Measurements from ENCODE around the gene POLR1D.

Gene POLR1D

GRCh38 chr13:27621366-27622101 is at the start of gene POLR1D:
Gene POLR1D, plus strand, starts transcription at chr13:27621892. Its CDS starts 92 bp downstream, at chr13:27621984.
- peak; percentile 63 to 75 for DNase-seq (ENCODE audit: extremely low read depth in 1 of 2, low read depth in 1 of 2)

DNA sequence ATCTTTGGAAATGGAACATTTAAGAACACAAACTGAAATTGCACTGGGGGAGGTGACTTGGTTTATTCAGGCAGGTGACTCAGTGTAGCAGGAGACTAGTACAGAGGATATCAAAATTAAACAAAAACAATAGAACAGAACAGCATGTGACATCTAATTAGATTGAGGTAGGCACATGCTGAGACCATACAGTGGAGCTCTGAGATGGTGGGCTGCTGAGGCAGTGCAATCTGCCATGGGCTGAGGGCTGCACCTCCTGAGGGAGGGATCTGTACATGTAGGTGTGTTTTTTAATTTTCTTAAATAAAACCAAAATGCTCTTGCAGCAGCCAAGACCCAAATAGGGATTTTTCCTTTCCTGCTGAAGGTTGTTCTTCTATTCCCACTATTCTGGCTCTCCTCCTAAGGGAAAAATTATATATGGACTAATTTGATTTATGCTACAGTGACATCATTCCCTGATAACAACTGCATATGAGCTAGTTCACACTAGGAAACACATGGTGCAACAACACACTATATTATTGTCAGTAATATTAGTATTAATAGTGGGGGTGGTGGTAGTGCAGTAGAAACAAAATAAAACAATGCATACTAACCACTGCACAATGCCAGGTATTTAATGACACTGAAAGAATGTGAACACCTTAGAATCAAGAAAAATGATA is 49.3 kb upstream of the POLR1D start:
- DNase-seq (ENCODE audit: extremely low read depth in 1 of 2, low read depth in 1 of 2), result no peak

DNA sequence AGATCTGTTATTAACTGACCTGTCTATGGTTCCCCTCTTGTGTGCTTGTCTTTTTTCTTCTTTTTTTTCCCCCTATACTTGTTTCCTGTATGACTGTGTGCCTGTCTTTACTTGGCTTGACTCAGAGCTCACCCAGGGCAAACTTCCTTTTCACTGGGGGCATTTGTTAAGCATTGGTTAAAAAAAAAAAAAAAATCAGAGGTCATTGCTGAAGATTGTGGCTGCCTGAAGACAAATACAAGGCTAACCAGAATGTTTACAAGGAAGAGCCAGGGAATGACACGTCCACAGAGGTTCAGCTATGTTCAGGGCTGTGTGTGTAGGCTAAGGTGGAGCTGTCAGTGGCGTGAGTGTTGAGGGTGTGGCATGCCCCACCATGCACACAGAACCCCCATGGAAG is 48.4 kb upstream of the POLR1D start:
- DNase-seq (ENCODE audit: extremely low read depth in 1 of 2, low read depth in 1 of 2), result no peak

DNA sequence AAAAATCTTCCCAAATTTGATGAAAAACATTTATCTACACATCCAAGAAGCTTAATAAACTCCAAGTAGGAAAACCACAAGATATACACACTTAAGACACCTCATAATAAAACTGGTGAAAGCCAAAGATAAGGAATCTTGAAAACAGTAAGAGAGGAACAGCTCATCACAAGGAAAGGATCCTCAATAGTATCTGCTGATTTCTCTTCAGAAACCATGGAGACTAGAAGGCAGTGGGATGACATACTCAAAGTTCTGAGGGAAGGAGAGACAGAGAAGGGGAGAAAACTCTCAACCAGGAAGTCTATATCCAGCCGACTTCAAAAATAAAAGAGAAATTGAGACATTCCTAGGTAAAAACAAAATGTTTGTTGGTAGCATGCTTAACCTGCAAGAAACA is 47.0 kb upstream of the POLR1D start:
- no peak for DNase-seq (ENCODE audit: extremely low read depth in 1 of 2, low read depth in 1 of 2)

DNA sequence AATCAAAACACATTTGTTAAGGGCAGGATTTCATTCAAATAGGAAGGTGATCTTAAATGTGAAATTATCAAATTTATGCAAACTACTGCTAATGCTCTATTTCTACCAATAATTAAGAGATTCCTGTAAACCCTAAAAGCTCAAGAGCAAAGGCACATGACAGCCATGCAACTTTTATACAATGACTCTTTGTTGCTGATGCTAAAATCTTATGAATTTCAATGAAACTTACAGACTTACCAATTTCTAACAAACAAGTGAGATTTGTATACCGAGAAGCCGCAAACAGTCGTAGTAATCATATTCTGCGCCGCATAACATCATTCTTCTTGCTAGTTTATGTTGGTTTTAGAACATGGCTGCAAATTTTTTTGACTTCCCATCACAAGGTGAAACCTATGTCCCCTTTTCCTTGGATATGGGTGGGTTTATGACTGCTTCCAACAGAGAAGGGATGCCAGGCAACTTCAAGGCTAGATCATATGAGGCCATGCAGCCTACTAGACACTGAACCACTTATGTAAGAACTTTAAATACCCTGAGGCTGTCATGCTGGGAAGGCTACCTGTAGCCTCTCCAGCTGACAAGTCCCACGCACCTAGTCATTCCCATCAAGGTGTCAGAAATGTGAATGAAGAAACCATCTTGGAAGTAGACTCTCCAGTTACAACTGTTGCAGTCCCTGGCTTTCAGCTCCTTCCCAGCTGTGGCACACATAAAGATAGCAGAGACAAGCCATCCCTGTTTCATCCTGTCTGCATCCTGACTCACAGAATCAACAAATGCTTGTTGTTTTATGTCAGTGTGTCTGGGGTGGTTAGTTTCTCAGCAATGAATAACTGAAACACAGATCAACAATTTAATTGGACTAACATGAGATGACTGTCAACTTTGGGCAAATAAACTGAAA is 43.3 kb upstream of the POLR1D start:
- no peak for DNase-seq (ENCODE audit: extremely low read depth in 1 of 2, low read depth in 1 of 2)

GRCh38 chr13:27583645-27584044 is 38.0 kb upstream of the POLR1D start:
- DNase-seq (ENCODE audit: extremely low read depth in 1 of 2, low read depth in 1 of 2), result no peak

DNA sequence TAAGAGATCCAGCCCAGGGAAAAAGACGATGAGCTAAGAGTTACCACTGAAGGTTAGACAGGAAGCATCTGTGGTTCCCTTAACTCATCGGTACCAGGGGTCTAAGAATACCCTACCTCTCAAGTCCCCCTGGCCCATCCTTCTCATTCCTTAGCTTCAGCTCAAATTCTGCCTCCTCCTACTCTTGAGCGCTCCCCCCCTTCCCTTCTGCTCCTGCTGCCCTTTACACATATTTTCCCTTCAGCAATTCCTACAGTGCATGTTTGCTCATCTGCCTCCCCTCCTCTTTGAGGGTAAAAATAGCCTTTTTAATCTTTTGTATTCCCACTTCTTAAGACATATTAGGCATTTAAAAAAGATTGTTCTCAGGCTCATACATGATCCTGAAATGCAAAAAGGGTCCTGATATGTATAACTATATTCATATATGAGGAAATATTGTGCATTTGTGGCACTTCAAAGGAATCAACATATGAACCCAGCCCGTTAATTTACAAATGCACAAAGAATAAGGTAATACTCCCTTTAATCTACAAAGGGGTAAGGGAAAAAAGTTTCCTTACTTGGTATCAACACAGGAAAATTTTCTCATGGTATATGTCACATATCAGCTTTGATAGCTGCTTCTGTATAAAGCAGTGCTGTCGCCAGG is 34.5 kb upstream of the POLR1D start:
- no peak for DNase-seq (ENCODE audit: extremely low read depth in 1 of 2, low read depth in 1 of 2)

- DNase-seq (ENCODE audit: extremely low read depth in 1 of 2, low read depth in 1 of 2), result no peak
These were observed 33.3 kb upstream of the POLR1D start for GRCh38 chr13:27588405-27588804.

- no peak for DNase-seq (ENCODE audit: extremely low read depth in 1 of 2, low read depth in 1 of 2)
These were observed 28.8 kb upstream of the POLR1D start for GRCh38 chr13:27592865-27593264.

DNA sequence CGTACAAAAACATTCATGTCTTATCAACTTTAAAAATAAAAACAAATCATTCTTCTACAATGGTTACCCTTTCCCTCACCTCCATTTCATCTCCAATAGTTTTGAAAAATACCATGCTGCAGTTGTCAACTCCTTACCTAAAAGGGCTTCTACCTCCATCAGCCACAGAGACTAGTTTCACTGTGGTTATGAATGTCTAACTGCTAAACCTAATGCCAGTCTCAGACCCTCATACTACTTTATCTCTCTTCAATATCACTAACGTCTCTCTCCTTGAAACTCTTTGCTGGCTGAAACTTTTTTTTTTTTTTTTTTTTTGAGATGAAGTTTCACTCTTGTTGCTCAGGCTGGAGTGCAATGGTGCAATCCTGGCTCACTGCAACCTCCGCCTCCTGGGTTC is 28.4 kb upstream of the POLR1D start:
- no peak for DNase-seq (ENCODE audit: extremely low read depth in 1 of 2, low read depth in 1 of 2)

GRCh38 chr13:27595055-27595811 is 26.5 kb upstream of the POLR1D start:
- DNase-seq (ENCODE audit: extremely low read depth in 1 of 2, low read depth in 1 of 2), result no peak

GRCh38 chr13:27599096-27599495 is 22.6 kb upstream of the POLR1D start:
- DNase-seq (ENCODE audit: extremely low read depth in 1 of 2, low read depth in 1 of 2), result no peak

DNA sequence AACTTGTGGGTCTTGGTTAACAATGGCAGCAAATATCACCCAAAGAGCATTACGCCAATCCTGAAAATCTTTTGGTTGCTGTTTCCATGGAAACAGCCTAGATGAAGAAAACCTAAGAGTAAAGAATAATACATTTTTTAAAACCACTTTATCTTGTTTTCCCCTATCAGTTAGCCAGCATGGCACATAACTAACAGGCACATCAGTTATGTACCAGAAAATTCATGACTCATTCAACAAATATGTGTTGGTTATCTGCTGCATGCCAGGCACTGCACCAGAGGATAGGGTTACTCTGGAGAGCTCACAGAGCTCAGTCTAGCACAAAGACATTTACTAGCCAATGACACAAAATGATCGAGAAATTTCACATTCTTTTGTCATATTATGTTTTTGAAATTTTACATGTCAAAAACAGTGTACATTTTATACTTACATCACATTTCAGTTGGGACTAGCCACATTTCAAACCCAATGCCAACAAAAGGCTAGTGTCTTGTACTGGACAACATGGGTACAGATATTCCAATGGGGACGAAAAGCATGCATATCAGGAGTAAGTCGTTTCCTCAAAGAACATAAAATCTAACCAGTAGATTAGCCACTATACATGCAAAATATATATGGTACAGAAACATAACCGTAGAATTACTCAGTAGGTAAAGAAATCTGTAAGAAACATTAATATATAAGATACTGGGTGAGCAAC is 21.7 kb upstream of the POLR1D start:
- DNase-seq (ENCODE audit: extremely low read depth in 1 of 2, low read depth in 1 of 2), result no peak

- DNase-seq (ENCODE audit: extremely low read depth in 1 of 2, low read depth in 1 of 2), result no peak
These were observed 21.0 kb upstream of the POLR1D start for GRCh38 chr13:27600711-27601110.

DNA sequence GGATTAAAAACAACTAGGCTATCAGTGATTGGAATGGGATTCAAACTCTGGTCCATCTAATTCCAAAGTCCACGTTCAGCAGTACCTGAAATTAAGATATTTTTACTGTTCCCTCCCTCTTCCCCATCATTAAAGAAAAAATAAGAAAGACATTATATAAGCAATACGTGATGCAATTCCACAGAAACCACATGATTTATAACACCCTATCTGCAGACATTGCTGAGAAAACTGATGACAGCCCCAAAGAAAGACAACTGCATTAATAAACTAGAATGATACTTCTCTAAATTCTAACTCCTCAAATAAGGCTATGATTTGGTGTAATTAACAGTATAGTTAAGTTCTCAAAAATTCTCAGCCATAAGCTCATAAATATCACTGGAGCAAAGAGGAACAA is 20.5 kb upstream of the POLR1D start:
- DNase-seq (ENCODE audit: extremely low read depth in 1 of 2, low read depth in 1 of 2), result no peak

GRCh38 chr13:27601803-27602202 is 19.9 kb upstream of the POLR1D start:
- DNase-seq (ENCODE audit: extremely low read depth in 1 of 2, low read depth in 1 of 2), result no peak

- DNase-seq (ENCODE audit: extremely low read depth in 1 of 2, low read depth in 1 of 2), result no peak
These were observed 16.6 kb upstream of the POLR1D start for GRCh38 chr13:27605099-27605498.

DNA sequence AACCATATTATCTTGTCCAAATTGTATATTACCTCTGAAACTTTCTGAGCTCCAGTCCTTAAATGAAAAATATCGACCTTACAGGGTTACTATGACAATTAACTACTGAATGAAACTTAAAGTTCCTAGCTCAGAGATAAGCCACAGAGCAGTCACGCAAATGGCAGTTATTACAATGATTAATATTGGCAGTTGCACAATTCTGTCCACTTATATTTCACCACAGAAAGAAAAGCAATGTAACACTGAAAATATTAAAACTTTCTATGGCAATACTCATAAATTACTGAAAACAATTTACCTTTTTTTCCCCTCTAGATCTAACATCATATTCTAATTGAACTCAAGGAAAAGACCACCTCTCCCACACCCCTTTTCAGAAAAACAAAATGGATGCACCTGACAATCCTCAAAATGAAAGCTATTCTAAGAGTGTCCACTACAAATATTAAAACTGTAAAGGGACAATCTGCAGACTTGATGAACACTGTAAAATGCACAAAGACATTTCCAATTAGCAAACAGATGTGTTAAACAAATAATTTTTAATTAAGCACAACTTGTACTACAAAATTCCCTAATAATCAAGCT is 16.0 kb upstream of the POLR1D start:
- DNase-seq (ENCODE audit: extremely low read depth in 1 of 2, low read depth in 1 of 2), result no peak

- no peak for DNase-seq (ENCODE audit: extremely low read depth in 1 of 2, low read depth in 1 of 2)
These were observed 14.6 kb upstream of the POLR1D start for GRCh38 chr13:27607125-27607524.

Measured in activated CD8-positive, alpha-beta memory T cell treated with anti-CD3 and anti-CD28 coated beads for 1 hour (primary cell).